ENCODE data around the gene CHRNA9. TPM values are rescaled to one million over a fixed set of nuclear protein-coding genes. Genes with fewer than 3 reads are reported as not detected.

Gene CHRNA9
- total RNA-seq: not detected

GRCh38 chr4:40334591-40335524, at the start of gene CHRNA9:
TSS of gene CHRNA9 (plus strand) at chr4:40335333. CDS start at chr4:40335468, 135 bp downstream.
- TF ChIP-seq, protein P1, sequence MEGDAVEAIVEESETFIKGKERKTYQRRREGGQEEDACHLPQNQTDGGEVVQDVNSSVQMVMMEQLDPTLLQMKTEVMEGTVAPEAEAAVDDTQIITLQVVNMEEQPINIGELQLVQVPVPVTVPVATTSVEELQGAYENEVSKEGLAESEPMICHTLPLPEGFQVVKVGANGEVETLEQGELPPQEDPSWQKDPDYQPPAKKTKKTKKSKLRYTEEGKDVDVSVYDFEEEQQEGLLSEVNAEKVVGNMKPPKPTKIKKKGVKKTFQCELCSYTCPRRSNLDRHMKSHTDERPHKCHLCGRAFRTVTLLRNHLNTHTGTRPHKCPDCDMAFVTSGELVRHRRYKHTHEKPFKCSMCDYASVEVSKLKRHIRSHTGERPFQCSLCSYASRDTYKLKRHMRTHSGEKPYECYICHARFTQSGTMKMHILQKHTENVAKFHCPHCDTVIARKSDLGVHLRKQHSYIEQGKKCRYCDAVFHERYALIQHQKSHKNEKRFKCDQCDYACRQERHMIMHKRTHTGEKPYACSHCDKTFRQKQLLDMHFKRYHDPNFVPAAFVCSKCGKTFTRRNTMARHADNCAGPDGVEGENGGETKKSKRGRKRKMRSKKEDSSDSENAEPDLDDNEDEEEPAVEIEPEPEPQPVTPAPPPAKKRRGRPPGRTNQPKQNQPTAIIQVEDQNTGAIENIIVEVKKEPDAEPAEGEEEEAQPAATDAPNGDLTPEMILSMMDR (IDR thresholded peaks at IDR 0.05; ENCODE audit: low read depth): no peak

GRCh38 chr4:40285692-40286091, 49.4 kb upstream of the CHRNA9 start:
- TF ChIP-seq, protein P1 (IDR thresholded peaks at IDR 0.05; ENCODE audit: low read depth): no peak

- TF ChIP-seq, protein P1 (IDR thresholded peaks at IDR 0.05; ENCODE audit: low read depth): no peak
These were observed 46.6 kb upstream of the CHRNA9 start for GRCh38 chr4:40288566-40288965.

DNA sequence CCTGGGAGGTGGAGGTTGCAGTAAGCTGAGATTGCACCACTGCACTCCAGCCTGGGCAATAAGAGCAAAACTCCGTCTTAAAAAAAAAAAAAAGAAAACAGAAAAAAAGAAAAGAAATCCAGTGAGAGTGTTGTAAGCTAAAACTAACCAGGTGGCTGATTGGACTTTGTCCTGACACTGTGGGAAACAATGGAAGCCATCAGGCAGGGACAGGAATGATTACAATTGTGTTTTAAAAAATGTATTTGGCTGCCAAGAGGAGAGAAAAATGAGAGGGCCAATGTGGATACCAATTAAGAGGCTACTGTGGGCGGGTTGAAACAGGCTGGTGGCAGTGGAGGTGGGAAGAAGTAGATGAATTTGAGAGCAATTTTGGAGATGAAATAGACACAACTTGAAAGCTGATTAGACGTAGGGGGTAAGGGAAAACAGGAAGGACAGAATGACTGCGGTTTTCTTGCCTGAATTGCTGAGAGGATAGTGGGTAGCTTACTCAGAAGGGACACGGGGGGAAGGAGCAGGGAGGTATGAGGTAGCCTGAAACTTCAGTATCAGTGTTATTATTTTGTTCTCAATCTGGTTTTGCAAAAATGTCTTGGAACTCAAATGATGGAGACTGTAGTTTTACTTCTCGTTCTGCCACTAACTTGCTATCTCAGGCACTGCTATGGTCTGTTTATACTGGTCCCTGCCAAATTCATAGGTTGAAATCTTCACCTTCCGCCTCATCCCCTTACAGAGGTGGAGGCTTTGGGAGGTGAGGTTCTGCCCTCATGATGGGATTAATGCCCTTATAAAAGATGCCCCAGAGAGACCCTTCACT, 45.6 kb upstream of the CHRNA9 start:
- TF ChIP-seq, protein P1 (IDR thresholded peaks at IDR 0.05; ENCODE audit: low read depth): no peak

DNA sequence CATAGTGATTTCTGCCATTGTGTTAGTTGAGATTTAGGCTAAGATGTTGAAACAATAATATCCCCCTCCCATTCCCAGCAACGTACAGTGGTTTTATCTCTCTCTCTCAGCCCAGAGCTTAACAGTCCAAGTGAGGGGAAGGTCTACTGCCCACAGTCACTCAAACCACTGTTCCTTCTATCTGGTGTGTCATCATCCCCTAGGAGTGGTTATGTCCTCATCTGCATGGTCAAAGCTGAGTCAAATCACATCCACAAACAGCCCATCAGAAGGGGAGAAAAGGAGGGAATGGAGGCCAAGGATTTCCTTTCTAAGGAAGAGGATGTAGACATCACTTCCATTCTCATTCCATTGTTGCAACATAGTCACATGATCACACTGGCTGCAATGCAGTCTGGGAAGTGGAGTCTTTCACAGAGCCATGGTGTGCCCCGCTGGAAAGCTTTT, 42.8 kb upstream of the CHRNA9 start:
- TF ChIP-seq, protein P1 (IDR thresholded peaks at IDR 0.05; ENCODE audit: low read depth): no peak

DNA sequence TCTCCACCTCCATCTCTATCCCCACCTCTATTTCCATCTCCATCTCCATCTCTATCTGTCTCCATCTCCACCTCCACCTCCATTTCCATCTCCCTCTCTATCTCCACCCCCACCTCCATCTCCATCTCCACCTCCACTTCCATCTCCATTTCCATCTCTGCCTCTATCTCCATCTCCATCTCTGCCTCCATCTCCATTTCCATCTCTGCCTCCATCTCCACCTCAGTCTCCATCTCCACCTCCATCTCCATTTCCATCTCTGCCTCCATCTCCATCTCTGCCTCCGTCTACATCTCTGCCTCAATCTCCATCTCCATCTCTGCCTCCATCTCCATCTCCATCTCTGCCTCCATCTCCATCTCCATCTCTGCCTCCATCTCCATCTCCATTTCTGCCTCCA, 40.8 kb upstream of the CHRNA9 start:
- TF ChIP-seq, protein P1 (IDR thresholded peaks at IDR 0.05; ENCODE audit: low read depth): no peak

DNA sequence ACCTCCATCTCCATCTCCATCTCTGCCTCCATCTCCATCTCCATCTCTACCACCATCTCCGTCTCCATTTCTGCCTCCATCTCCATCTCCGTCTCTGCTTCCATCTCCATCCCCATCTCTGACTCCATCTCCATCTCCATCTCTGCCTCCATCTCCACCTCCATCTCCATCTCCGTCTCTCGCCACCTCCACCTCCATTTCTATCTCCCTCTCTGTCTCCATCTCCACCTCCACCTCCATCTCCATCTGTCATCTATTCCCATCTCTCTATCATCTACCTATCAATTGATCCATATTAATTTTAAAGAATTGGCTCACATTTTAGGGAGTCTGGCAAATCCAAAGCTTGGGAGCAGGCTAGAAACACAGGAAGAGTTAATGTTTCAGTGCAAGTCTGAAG, 39.6 kb upstream of the CHRNA9 start:
- TF ChIP-seq, protein P1 (IDR thresholded peaks at IDR 0.05; ENCODE audit: low read depth): no peak
